H7 (cell line): ENCODE measurements around the gene TRMT112. TPM values are rescaled to one million over a fixed set of nuclear protein-coding genes. Genes with fewer than 3 reads are reported as not detected.
"Not testable (repeated sequence)": the region's sequence is repeated elsewhere in the genome, so short reads cannot be mapped to it uniquely, and the experiment has no call there.

Experiments used
- DNase-seq: peaks from one replicate; pipeline ENCODE4 v3.0.0; 2012
- H3K27me3 ChIP-seq: 2 replicates; pipeline ENCODE4 v1.6.0; 2011; ENCODE audit warnings: mild to moderate bottlenecking, low read length; ENCODE audit not compliant: control insufficient read depth, insufficient read depth
- H3K36me3 ChIP-seq: replicated peaks from 2 replicates; pipeline ENCODE4 v1.5.1; 2011; ENCODE audit warnings: low read length; ENCODE audit not compliant: control insufficient read depth, insufficient read depth
- H3K4me3 ChIP-seq: 2 replicates; pipeline ENCODE4 v1.5.1; 2011; ENCODE audit warnings: low read depth, mild to moderate bottlenecking, control low read depth, low read length, moderate library complexity; ENCODE audit not compliant: insufficient read depth
- total RNA-seq: library from RNA; depleted of rRNA; stranded (reverse); fragments of >200 nt; shearing (Covaris generic); gene quantifications from 2 replicates; pipeline ENCODE4 v1.2.3, GENCODE V29; 2014

The TRMT112 gene
- total RNA-seq, 1 experiment from 2014 or later = 314 TPM

DNA sequence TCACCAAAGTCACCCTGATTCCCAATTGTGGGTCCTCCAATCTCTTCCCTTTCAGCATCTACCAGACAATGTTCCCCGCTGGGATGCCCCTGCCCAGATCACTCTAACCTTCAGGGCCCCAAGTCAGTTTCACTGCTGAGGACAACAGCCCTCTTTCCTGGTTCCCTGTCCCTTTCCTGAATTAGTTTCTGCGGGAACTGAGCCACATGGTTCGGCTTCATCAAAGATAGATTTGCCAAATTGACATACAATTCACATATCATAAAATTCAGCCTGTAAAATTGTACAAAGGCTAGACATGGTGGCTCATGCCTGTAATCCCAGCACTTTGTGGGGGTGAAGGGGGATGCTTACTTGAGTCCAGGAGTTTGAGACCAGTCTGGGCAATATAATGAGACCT is 10.6 kb upstream of the TRMT112 start:
- no peak for DNase-seq
- Histone ChIP-seq H3K27me3 (no peaks in the 10 kb centered on the region), H3K36me3 (no peaks in the 10 kb centered on the region; the same call in 1 of the 2 replicates)

GRCh38 chr11:64327375-64327774 is 10.0 kb upstream of the TRMT112 start:
- no peaks in the 10 kb centered on the region for H3K27me3 ChIP-seq
- no peak overlapping the region for H3K4me3 ChIP-seq
- H3K36me3 ChIP-seq = no peaks in the 10 kb centered on the region; the same call in none of the 2 replicates
- no peak for DNase-seq

More for the DNA sequence above, 10.6 kb upstream of the TRMT112 start:
- H3K4me3 ChIP-seq = no peak overlapping the region

DNA sequence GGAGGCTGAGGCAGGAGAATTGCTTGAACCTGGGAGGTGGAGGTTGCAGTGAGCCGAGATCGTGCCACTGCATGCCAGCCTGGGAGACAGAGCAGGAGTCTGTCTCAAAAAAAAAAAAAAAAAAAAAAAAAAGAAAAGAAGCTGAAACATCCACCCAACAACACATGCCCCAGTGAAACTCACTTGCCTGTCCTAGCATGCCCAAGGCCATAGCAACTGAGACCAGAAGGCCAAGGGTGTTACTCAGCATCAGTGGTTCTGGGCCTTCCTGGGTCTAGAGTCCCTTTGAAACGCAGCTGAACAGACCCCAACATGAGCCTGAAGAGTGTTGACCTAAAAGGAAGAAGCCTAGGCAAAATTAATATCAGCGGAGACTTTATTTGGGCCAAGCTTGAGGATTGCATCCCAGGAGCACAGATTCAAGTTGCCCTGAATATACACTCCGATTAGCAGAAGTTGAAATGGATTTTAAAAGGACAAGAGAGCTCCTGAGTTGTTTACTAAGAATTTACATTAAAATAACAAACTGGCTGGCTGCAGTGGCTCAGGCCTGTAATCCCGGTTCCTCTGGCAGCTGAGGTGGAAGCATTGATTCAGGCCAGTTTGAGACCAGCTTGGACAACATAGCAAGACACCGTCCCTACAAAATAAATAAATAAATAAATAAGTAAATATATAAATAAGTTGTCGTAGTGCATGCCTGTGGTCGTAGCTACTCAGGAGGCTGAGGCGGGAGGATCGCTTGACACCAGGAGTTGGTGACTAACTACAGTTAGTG is 7.5 kb upstream of the TRMT112 start:
- no peak for DNase-seq
- no peaks in the 10 kb centered on the region for H3K27me3 ChIP-seq
- H3K36me3 ChIP-seq = peaks cover 14% of the 10 kb centered on the region
- no peak overlapping the region for H3K4me3 ChIP-seq

DNA sequence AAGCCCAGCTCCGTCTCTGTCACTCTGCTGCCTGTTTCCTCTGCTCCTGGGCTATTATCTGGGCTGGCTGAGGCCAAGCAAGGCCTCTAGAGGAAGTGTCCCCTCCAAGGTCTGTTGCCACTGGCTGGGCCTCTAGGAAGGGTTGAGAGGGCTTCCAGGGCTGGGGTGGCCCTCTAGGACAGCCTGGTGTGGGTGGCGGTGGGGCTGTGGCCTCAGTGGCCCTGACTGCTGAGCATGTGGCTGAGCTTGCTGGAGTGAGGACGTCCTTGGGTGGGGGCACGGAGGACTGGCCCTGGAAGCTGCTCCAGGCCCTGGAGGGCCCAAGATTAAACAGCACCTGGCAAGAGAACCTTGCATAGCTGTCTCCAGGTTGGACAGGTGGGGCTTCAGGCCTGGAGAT is 6.6 kb upstream of the TRMT112 start:
- DNase-seq, H3K27me3 ChIP-seq, H3K4me3 ChIP-seq: not testable (repeated sequence)
- H3K36me3 ChIP-seq = peaks cover 14% of the 10 kb centered on the region

DNA sequence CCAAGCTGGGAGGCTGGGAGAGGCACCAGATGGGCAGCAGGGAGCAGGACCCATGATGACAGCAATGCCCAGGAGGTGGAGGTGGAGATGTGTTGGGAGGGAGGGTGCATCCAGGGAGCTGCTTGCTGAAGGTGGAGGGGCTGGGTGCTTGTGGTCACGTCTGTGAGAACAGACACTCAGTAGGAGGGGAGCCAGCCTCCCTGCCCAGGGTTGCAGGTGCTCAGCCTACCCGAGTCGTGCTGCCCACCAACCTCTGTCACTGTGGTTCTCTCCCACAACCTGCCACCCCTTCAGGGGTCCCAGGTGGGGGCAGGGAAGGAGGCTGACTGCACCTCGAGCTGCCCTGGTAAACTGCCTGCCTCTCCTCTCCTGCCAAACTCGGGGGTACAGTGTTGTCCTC is 6.0 kb upstream of the TRMT112 start:
- DNase-seq = no peak
- Histone ChIP-seq H3K36me3 (peaks cover 14% of the 10 kb centered on the region), H3K4me3 (no peak overlapping the region), H3K27me3 (no peaks in the 10 kb centered on the region)

DNA sequence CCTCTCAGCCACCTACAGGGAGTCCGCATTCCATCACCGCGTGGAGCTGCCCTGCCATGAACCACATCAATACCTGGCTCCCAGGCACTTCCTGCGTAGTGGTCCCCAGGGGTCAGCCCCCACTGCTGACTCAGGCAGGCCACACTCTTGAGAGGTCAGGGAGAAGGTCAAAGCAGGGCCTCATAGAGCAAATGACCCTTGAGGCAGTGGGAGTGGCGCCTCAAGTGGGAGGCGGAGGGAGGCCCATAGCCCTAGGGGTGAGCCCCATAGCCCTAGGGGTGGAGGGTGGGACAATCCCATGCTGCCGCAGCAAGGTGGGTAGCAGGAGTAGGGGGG is 5.5 kb upstream of the TRMT112 start:
- Histone ChIP-seq H3K4me3 (no peak overlapping the region), H3K27me3 (no peaks in the 10 kb centered on the region), H3K36me3 (peaks cover 14% of the 10 kb centered on the region)
- peak; percentile 62 for DNase-seq

- Histone ChIP-seq H3K4me3 (no peak overlapping the region), H3K36me3 (peaks cover 14% of the 10 kb centered on the region), H3K27me3 (no peaks in the 10 kb centered on the region)
- no peak for DNase-seq
Measured at GRCh38 chr11:64321533-64321932, 4.2 kb upstream of the TRMT112 start.

DNA sequence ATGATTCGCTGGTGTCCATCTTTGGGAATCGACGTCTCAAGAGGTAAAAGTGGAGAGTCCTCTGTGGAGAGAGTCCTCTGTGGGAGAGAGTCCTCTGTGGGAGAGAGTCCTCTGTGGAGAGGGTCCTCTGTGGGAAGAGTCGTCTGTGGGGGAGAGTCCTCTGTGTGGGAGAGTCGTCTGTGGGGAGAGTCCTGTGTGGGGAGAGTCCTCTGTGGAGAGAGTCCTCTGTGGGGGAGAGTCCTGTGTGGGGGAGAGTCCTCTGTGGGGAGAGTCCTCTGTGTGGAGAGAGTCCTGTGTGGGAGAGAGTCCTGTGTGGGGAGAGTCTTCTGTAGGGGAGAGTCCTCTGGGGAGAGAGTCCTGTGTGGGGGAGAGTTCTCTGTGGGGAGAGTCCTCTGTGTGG is 3.7 kb upstream of the TRMT112 start:
- DNase-seq = no peak
- Histone ChIP-seq H3K27me3 (no peaks in the 10 kb centered on the region), H3K4me3 (no peak overlapping the region), H3K36me3 (peaks cover 14% of the 10 kb centered on the region)

GRCh38 chr11:64320556-64320955 is 3.2 kb upstream of the TRMT112 start:
- Histone ChIP-seq H3K36me3 (peaks cover 14% of the 10 kb centered on the region), H3K4me3 (no peak overlapping the region), H3K27me3 (no peaks in the 10 kb centered on the region)
- DNase-seq = no peak

- Histone ChIP-seq H3K27me3 (no peaks in the 10 kb centered on the region), H3K36me3 (peaks cover 21% of the 10 kb centered on the region), H3K4me3 (peak overlapping the region; percentile 99)
- peak; percentile 76 for DNase-seq
Measured at GRCh38 chr11:64318766-64319761, 1.7 kb upstream of the TRMT112 start.

- H3K36me3 ChIP-seq = peaks cover 21% of the 10 kb centered on the region
- DNase-seq = peak; percentile 98
- H3K27me3 ChIP-seq = no peaks in the 10 kb centered on the region
- peak within 1 kb of the TSS; percentile 99 for H3K4me3 ChIP-seq
Measured at GRCh38 chr11:64317961-64318765, 804 bp upstream of the TRMT112 start, which contains the start of gene PRDX5. PRDX5 (plus strand) TSS chr11:64318121; CDS start chr11:64318216, 95 bp downstream.

GRCh38 chr11:64316672-64317324 is 561 bp downstream of the TRMT112 start:
- Histone ChIP-seq H3K4me3 (peak overlapping the region; percentile 99), H3K27me3 (no peaks in the 10 kb centered on the region), H3K36me3 (peaks cover 21% of the 10 kb centered on the region)
- peak; percentile 83 for DNase-seq

- not testable (repeated sequence) for H3K4me3 ChIP-seq, H3K27me3 ChIP-seq, DNase-seq
- peaks cover 16% of the 10 kb centered on the region for H3K36me3 ChIP-seq
Measured at GRCh38 chr11:64315667-64316526, 1.5 kb downstream of the TRMT112 start.
